Measurements from ENCODE around the gene UBE2QL1.

- TF ChIP-seq POLR2AphosphoS5 (IDR thresholded peaks at IDR 0.05; ENCODE audit: low read depth, low read length) = no peak
- TF ChIP-seq POLR2A (IDR thresholded peaks at IDR 0.05; ENCODE audit: low read depth, low read length) = no peak
- no peak for TF ChIP-seq TAF1 (IDR thresholded peaks at IDR 0.05; ENCODE audit: borderline replicate concordance, low read depth, low read length)
Observed at GRCh38 chr5:6423327-6424109, 25.1 kb upstream of the UBE2QL1 start.
